ENCODE measurements around the gene CPNE5.

- no peak for TF ChIP-seq CTCF (IDR thresholded peaks at IDR 0.05)
- TF ChIP-seq POLR2A (IDR thresholded peaks at IDR 0.05): no peak
Observed at GRCh38 chr6:36716476-36717093, 122.7 kb downstream of the CPNE5 start.
